ENCODE results near the gene SIGLEC6. TPM values are rescaled to one million over a fixed set of nuclear protein-coding genes. Genes with fewer than 3 reads are reported as not detected.

The SIGLEC6 gene
- total and polyA plus RNA-seq, 10 donors, result 0.27 to 5.8 (median 2.3) TPM

- no peaks in the 10 kb centered on the region for H3K36me3 ChIP-seq
- intact Hi-C loops (cut with DNase I; ENCODE audit: low total_unique reads), result no loop called here
Measured at GRCh38 chr19:51507192-51507591, 24.3 kb downstream of the SIGLEC6 start.

DNA sequence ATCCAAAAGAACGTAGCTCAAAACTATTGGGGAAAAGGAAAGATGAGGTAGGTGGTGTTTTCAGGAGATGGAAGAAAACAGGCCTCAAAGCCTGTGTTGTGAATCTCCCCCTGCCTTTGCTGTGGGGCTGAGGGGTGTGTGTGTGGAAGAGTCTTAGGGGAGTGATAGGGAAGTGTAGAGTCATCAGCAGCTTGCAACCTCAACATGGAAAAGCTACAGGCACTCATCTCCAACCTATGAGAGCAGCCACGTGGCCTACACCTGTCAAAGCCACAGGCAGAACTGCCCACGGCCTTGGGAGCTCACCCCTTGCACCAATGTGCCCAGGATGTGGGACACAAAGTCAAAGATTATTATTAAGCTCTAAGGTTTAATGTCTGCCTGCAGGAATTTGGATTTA lies 25.6 kb downstream of the SIGLEC6 start:
- H3K4me3 ChIP-seq, result no peak overlapping the region
- TF ChIP-seq CTCF (IDR thresholded peaks at IDR 0.05 in 8 of 11, conservative IDR thresholded peaks at IDR 0.05 in 3 of 11) (no peak), POLR2AphosphoS5 (IDR thresholded peaks at IDR 0.05) (no peak), POLR2A (IDR thresholded peaks at IDR 0.05) (no peak)
- H3K9me3 ChIP-seq, result peaks cover 0 to 12% (median 0%) of the 10 kb centered on the region in 8 donors
- peaks cover 0 to 17% (median 0%) of the 10 kb centered on the region in 7 donors for H3K27me3 ChIP-seq (replicated peaks in 1 of 7)
- no peaks in the 10 kb centered on the region for H3K36me3 ChIP-seq
- H3K27ac ChIP-seq, result no peak overlapping the region
- H3K4me1 ChIP-seq, result peaks cover 0 to 43% (median 13%) of the 10 kb centered on the region in 6 donors
- intact Hi-C loops (cut with DNase I; ENCODE audit: low total_unique reads), result no loop called here
- DNase-seq, result no peak
- WGBS, 5 donors, result 41 to 72% (median 52%) methylated on average over 2 to 3 of the region's 3 CpGs

More at GRCh38 chr19:51507192-51507591, 24.3 kb downstream of the SIGLEC6 start:
- H3K4me1 ChIP-seq, result peaks cover 0 to 33% (median 3%) of the 10 kb centered on the region in 6 donors
- WGBS, 5 donors, result 50 to 65% (median 61%) methylated on average over 3 of the region's 3 CpGs
- DNase-seq, result no peak
- no peak for TF ChIP-seq CTCF (IDR thresholded peaks at IDR 0.05 in 8 of 11, conservative IDR thresholded peaks at IDR 0.05 in 3 of 11)
- TF ChIP-seq POLR2A (IDR thresholded peaks at IDR 0.05), result no peak
- TF ChIP-seq POLR2AphosphoS5 (IDR thresholded peaks at IDR 0.05), result no peak
- H3K9me3 ChIP-seq, result peaks cover 0 to 12% (median 0%) of the 10 kb centered on the region in 8 donors
- peak overlapping the region in 4 of 8 donors; percentile 20 to 73 (median 58) for H3K27ac ChIP-seq
- peaks cover 0 to 24% (median 0%) of the 10 kb centered on the region in 7 donors for H3K27me3 ChIP-seq (replicated peaks in 1 of 7)
- H3K4me3 ChIP-seq, result no peak overlapping the region

DNA sequence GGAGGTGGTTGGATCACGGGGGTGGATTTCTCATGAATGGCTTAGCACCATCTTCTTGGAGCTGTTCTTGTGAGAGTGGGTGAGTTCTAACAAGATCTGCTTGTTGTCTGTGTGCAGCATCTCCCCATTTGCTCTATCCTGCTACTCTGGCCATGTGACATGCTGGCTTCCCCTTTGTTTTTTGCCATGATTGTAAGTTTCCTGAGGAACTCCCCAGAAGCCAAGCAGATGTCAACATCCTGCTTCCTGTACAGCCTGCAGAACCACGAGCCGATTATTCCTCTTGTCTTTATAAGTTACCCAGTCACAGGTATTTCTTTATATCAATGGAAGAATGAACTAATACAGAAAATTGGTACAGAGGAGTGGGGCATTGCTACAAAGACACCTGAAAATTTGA lies 27.6 kb downstream of the SIGLEC6 start:
- Histone ChIP-seq H3K27ac (peak overlapping the region in 3 of 8 donors; percentile 28 to 60 (median 38)), H3K36me3 (no peaks in the 10 kb centered on the region), H3K4me3 (no peak overlapping the region), H3K27me3 (replicated peaks in 1 of 7) (peaks cover 0 to 15% (median 0%) of the 10 kb centered on the region in 7 donors), H3K9me3 (peaks cover 0 to 12% (median 0%) of the 10 kb centered on the region in 8 donors), H3K4me1 (peaks cover 0 to 34% (median 12%) of the 10 kb centered on the region in 6 donors)
- intact Hi-C loops (cut with DNase I; ENCODE audit: low total_unique reads), result no loop called here
- 38 to 53% (median 48%) methylated on average over 3 of the region's 3 CpGs for WGBS, 5 donors
- TF ChIP-seq CTCF (IDR thresholded peaks at IDR 0.05 in 8 of 11, conservative IDR thresholded peaks at IDR 0.05 in 3 of 11) (no peak), POLR2AphosphoS5 (IDR thresholded peaks at IDR 0.05) (no peak), POLR2A (IDR thresholded peaks at IDR 0.05) (no peak)
- DNase-seq, result no peak

- no peak for DNase-seq
- Histone ChIP-seq H3K4me1 (peaks cover 0 to 28% (median 11%) of the 10 kb centered on the region in 6 donors), H3K27me3 (replicated peaks in 1 of 7) (peaks cover 0 to 10% (median 0%) of the 10 kb centered on the region in 7 donors), H3K9me3 (peaks cover 0 to 12% (median 0%) of the 10 kb centered on the region in 8 donors), H3K4me3 (no peak overlapping the region), H3K36me3 (no peaks in the 10 kb centered on the region), H3K27ac (peak overlapping the region in 3 of 8 donors; percentile 37 to 60 (median 38))
- intact Hi-C loops (cut with DNase I; ENCODE audit: low total_unique reads), result no loop called here
- 33 to 56% (median 52%) methylated on average over 5 of the region's 5 CpGs for WGBS, 5 donors
- no peak for TF ChIP-seq POLR2AphosphoS5 (IDR thresholded peaks at IDR 0.05)
- no peak for TF ChIP-seq CTCF (IDR thresholded peaks at IDR 0.05 in 8 of 11, conservative IDR thresholded peaks at IDR 0.05 in 3 of 11)
- no peak for TF ChIP-seq POLR2A (IDR thresholded peaks at IDR 0.05)
Measured at GRCh38 chr19:51503286-51503817, 28.1 kb downstream of the SIGLEC6 start.
